ENCODE results near the gene RAC2.

Gene RAC2

GRCh38 chr22:37244114-37244921 is at the start of gene RAC2:
TSS of gene RAC2 (minus strand) at chr22:37244269. CDS start at chr22:37244148, 121 bp downstream.
- no peak for DNase-seq (ENCODE audit: low spot score)

GRCh38 chr22:37293172-37293571 is 49.1 kb upstream of the RAC2 start:
- DNase-seq (ENCODE audit: low spot score): no peak

GRCh38 chr22:37292641-37293040 is 48.6 kb upstream of the RAC2 start:
- DNase-seq (ENCODE audit: low spot score): no peak

GRCh38 chr22:37291559-37292298 is 47.7 kb upstream of the RAC2 start:
- no peak for DNase-seq (ENCODE audit: low spot score)

GRCh38 chr22:37290737-37291136 is 46.7 kb upstream of the RAC2 start:
- DNase-seq (ENCODE audit: low spot score): no peak

GRCh38 chr22:37289156-37289735 is 45.2 kb upstream of the RAC2 start:
- DNase-seq (ENCODE audit: low spot score): no peak

GRCh38 chr22:37288521-37288920 is 44.5 kb upstream of the RAC2 start:
- no peak for DNase-seq (ENCODE audit: low spot score)

- no peak for DNase-seq (ENCODE audit: low spot score)
These were observed 43.5 kb upstream of the RAC2 start for GRCh38 chr22:37287550-37287951.

GRCh38 chr22:37285937-37286336 is 41.9 kb upstream of the RAC2 start:
- no peak for DNase-seq (ENCODE audit: low spot score)

- DNase-seq (ENCODE audit: low spot score): no peak
These were observed 40.8 kb upstream of the RAC2 start for GRCh38 chr22:37284805-37285355.

- no peak for DNase-seq (ENCODE audit: low spot score)
These were observed 40.2 kb upstream of the RAC2 start for GRCh38 chr22:37284126-37284804.

- DNase-seq (ENCODE audit: low spot score): no peak
These were observed 39.4 kb upstream of the RAC2 start for GRCh38 chr22:37283393-37283937.

GRCh38 chr22:37282385-37282677 is 38.3 kb upstream of the RAC2 start, which contains the start of gene CYTH4:
TSS of gene CYTH4 (plus strand) at chr22:37282508. CDS start at chr22:37282570, 62 bp downstream.
- no peak for DNase-seq (ENCODE audit: low spot score)

GRCh38 chr22:37281646-37282384 is 37.7 kb upstream of the RAC2 start:
- no peak for DNase-seq (ENCODE audit: low spot score)

- no peak for DNase-seq (ENCODE audit: low spot score)
These were observed 37.1 kb upstream of the RAC2 start for GRCh38 chr22:37281195-37281594.

- no peak for DNase-seq (ENCODE audit: low spot score)
These were observed 36.6 kb upstream of the RAC2 start for GRCh38 chr22:37280718-37281117.

GRCh38 chr22:37279331-37280181 is 35.5 kb upstream of the RAC2 start:
- no peak for DNase-seq (ENCODE audit: low spot score)

GRCh38 chr22:37278261-37278660 is 34.2 kb upstream of the RAC2 start:
- no peak for DNase-seq (ENCODE audit: low spot score)

- DNase-seq (ENCODE audit: low spot score): no peak
These were observed 33.3 kb upstream of the RAC2 start for GRCh38 chr22:37277384-37277783.

GRCh38 chr22:37276776-37277175 is 32.7 kb upstream of the RAC2 start:
- DNase-seq (ENCODE audit: low spot score): no peak
